ENCODE measurements around the gene TM7SF2. TPM values are rescaled to one million over a fixed set of nuclear protein-coding genes. Genes with fewer than 3 reads are reported as not detected.
A peak's percentile ranks its signal among the peaks of the same experiment; 100 is the strongest.

The TM7SF2 gene
- total RNA-seq = 100 to 1,000 TPM in 3 of 9 donors, 10 to 100 TPM in 6; 25.1 to 752 (median 78.6) TPM
- polyA plus RNA-seq = 10 to 100 TPM; 17.6 to 59.9 TPM
- long read RNA-seq, donor 1, transcript TM7SF2-217 (8 exons, 2,094 nt) = minor isoform, 11 of 193 reads
- long read RNA-seq, donor 1, transcript TM7SF2-202 (9 exons, 1,490 nt) = minor isoform, 7 of 193 reads
- long read RNA-seq, donor 1, transcript TM7SF2-216 (9 exons, 1,671 nt) = minor isoform, 5 of 193 reads
- long read RNA-seq, donor 1, transcript TM7SF2-201 (10 exons, 1,722 nt) = major isoform, 98 of 193 reads
- long read RNA-seq, donor 1, partial matches to known transcripts = 20 of 193 reads
- long read RNA-seq, donor 1, other reads (novel, unspliced or antisense) = 52 of 193 reads
- long read RNA-seq, donor 2, transcript TM7SF2-201 (10 exons, 1,722 nt) = major isoform, 294 of 436 reads
- long read RNA-seq, donor 2, transcript TM7SF2-217 (8 exons, 2,094 nt) = minor isoform, 31 of 436 reads
- long read RNA-seq, donor 2, transcript TM7SF2-202 (9 exons, 1,490 nt) = minor isoform, 6 of 436 reads
- long read RNA-seq, donor 2, partial matches to known transcripts = 24 of 436 reads
- long read RNA-seq, donor 2, other reads (novel, unspliced or antisense) = 79 of 436 reads
- long read RNA-seq, donor 3, transcript TM7SF2-201 (10 exons, 1,722 nt) = major isoform, 30 of 54 reads
- long read RNA-seq, donor 3, partial matches to known transcripts = 8 of 54 reads
- long read RNA-seq, donor 3, other reads (novel, unspliced or antisense) = 13 of 54 reads

DNA sequence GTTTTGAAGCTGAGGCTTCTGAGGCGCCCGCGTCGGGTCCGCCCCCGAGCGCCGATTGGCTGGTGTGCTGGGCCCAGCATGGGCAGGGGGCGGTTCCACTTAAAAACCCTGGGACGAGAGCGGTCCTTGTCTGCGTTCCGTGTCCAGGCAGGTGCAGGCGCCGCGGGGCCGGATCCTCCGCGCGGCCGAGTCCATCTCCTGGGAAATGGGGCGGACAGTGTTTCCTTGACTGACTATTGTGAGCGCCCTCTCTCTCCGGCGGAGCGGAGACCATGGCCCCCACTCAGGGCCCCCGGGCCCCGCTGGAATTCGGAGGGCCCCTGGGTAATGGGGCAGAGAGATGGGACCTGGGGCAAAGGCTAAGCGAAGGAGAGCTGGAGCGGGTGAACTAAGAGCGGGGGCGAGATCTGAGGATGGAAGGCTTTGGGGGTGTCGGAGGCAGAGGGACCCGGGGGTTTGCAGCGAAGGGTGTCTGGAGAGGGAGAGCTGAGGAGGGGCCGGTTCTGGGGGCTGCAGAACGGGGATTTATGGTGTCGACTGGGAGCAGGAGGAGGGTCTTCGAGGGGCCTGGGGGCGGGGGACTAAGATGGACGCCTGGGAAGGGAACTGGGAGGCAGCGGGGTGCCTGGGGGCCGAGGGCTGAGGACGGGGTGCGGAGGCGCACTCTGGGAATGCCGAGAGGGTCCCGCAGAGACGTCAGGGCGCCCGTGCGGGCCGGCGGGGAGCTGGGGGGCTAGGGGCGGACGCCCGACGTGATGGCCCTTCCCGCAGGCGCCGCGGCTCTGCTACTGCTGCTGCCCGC, at the start of gene TM7SF2:
Gene TM7SF2 (plus strand): TSS at position 129 of the 802 bp plus-strand sequence. CDS start 144 bp downstream, at position 273.
- Histone ChIP-seq H3K4me3 (peak within 1 kb of the TSS; percentile 38 to 90 (median 61)), H3K4me1 (peaks cover 0 to 63% (median 44%) of the 10 kb centered on the region in 12 donors), H3K36me3 (peaks cover 0 to 37% (median 29%) of the 10 kb centered on the region in 9 donors), H3K27me3 (peaks cover 0 to 5% (median 0%) of the 10 kb centered on the region in 9 donors), H3K9me3 (no peaks in the 10 kb centered on the region), H3K27ac (peak within 1 kb of the TSS in 11 of 12 donors; percentile 52 to 86 (median 79))
- intact Hi-C loops (cut with DNase I) = loop anchor here in 9 of 10 donors (2.0 to 10.0 kb wide), 11 partner anchors 69 to 415 kb away; partner anchors contain the start of genes CAPN1 (in 5 of the 9), ARL2 (in 2 of the 9), CDC42BPG (in 2 of the 9) and DPF2 (in 1 of the 9)
- peak; percentile 96 to 98 (median 97) for DNase-seq
- ATAC-seq = peak; percentile 85 to 93 (median 86)
- TF ChIP-seq POLR2A (IDR thresholded peaks at IDR 0.05) = peak; percentile 73 to 96
- TF ChIP-seq, protein P1, sequence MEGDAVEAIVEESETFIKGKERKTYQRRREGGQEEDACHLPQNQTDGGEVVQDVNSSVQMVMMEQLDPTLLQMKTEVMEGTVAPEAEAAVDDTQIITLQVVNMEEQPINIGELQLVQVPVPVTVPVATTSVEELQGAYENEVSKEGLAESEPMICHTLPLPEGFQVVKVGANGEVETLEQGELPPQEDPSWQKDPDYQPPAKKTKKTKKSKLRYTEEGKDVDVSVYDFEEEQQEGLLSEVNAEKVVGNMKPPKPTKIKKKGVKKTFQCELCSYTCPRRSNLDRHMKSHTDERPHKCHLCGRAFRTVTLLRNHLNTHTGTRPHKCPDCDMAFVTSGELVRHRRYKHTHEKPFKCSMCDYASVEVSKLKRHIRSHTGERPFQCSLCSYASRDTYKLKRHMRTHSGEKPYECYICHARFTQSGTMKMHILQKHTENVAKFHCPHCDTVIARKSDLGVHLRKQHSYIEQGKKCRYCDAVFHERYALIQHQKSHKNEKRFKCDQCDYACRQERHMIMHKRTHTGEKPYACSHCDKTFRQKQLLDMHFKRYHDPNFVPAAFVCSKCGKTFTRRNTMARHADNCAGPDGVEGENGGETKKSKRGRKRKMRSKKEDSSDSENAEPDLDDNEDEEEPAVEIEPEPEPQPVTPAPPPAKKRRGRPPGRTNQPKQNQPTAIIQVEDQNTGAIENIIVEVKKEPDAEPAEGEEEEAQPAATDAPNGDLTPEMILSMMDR (IDR thresholded peaks at IDR 0.05) = no peak
- WGBS, 4 donors = 1 to 2% (median 1%) methylated on average over 36 to 64 of the region's 64 CpGs

DNA sequence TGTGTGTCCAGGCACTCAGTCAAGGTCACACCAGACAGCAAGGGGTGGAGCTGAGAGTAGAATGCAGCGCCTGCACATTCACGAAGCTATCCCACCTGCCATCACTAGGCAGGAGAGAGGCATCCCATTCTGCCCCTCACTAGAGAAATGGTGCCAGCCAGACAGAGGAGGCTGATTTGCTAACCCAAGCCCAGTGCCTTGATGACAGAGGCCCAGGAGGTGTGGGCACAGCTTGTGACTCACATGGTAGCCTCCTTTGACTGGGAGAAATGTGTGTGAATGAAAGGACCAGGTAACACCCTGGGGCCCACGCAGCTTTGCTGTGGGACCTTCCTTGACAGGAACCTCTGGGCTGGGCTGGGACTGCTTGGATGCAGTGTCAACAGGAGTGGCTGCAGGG, 48.1 kb upstream of the TM7SF2 start:
- Histone ChIP-seq H3K27ac (no peak overlapping the region), H3K27me3 (no peaks in the 10 kb centered on the region), H3K36me3 (no peaks in the 10 kb centered on the region), H3K4me3 (no peak overlapping the region), H3K9me3 (no peaks in the 10 kb centered on the region), H3K4me1 (no peaks in the 10 kb centered on the region)
- TF ChIP-seq POLR2A (IDR thresholded peaks at IDR 0.05) = no peak
- TF ChIP-seq, protein P1 (IDR thresholded peaks at IDR 0.05) = no peak
- no peak for ATAC-seq
- no peak for DNase-seq
- 60 to 89% (median 75%) methylated on average over 1 to 3 of the region's 3 CpGs for WGBS, 4 donors
- intact Hi-C loops (cut with DNase I) = no loop called here

DNA sequence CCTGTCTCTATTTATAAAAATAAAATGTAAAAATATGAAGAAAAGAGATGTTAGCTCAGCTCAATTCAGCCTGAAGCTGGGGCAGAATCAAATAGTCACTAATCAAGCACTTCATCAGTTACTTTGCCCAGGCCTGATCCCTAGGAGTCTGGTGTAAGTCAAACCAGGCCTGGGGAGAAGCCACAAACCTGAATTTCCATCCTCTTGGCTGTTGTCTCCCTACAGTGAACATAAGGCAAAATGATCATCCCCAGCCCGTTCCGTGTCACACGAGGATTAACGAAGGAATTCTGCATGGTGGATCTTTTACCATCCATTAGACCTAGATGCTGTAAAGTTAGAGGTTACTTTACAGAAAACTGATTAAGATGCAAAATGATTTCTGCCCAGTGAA, 46.8 kb upstream of the TM7SF2 start:
- intact Hi-C loops (cut with DNase I) = no loop called here
- Histone ChIP-seq H3K36me3 (no peaks in the 10 kb centered on the region), H3K9me3 (no peaks in the 10 kb centered on the region), H3K4me3 (no peak overlapping the region), H3K4me1 (no peaks in the 10 kb centered on the region), H3K27ac (no peak overlapping the region), H3K27me3 (no peaks in the 10 kb centered on the region)
- ATAC-seq = no peak
- TF ChIP-seq, protein P1 (IDR thresholded peaks at IDR 0.05) = no peak
- no peak for TF ChIP-seq POLR2A (IDR thresholded peaks at IDR 0.05)
- WGBS, 4 donors = 71 to 88% (median 82%) methylated on average over 4 of the region's 4 CpGs
- DNase-seq = no peak

Data from heart left ventricle (tissue), 16 donors.